GM20000 (cell line): ENCODE results near the gene TRMT5.

Source experiments
- DNase-seq: peaks from one replicate; pipeline ENCODE4 v3.0.0; 2012; ENCODE audit warnings: low spot score
- CTCF ChIP-seq: IDR thresholded peaks from 2 replicates; pipeline ENCODE4 v1.5.1; 2012; ENCODE audit warnings: mild to moderate bottlenecking, control low read depth; ENCODE audit errors: extremely low read depth, missing control alignments

The TRMT5 gene

GRCh38 chr14:60998617-60999016, 17.7 kb upstream of the TRMT5 start:
- DNase-seq: no peak
- no peak for TF ChIP-seq CTCF

GRCh38 chr14:60989599-60989998, 8.7 kb upstream of the TRMT5 start:
- DNase-seq: no peak
- no peak for TF ChIP-seq CTCF

GRCh38 chr14:60986500-60986899, 5.6 kb upstream of the TRMT5 start:
- DNase-seq: no peak
- TF ChIP-seq CTCF: no peak

- TF ChIP-seq CTCF: no peak
- no peak for DNase-seq
Measured at GRCh38 chr14:60984196-60984595, 3.3 kb upstream of the TRMT5 start.

GRCh38 chr14:60981633-60982455, 965 bp upstream of the TRMT5 start:
- TF ChIP-seq CTCF: no peak
- peak; percentile 14 for DNase-seq

GRCh38 chr14:60977847-60978246, 3.0 kb downstream of the TRMT5 start:
- no peak for DNase-seq
- no peak for TF ChIP-seq CTCF

GRCh38 chr14:60975551-60975950, 5.3 kb downstream of the TRMT5 start:
- DNase-seq: no peak

More at GRCh38 chr14:60975551-60975950, 5.3 kb downstream of the TRMT5 start:
- TF ChIP-seq CTCF: no peak
